Small intestine (tissue), 7 donors: ENCODE results near the gene GART. TPM values are rescaled to one million over a fixed set of nuclear protein-coding genes. Genes with fewer than 3 reads are reported as not detected.

Experiments used
- DNase-seq, 2 donors: peaks; one replicate each; pipeline versions ENCODE4 v3.0.0 to v3.0.0-alpha.2; 2013
- FAIRE-seq: peaks from 2 replicates; lab custom pipeline; 2012; peaks lifted over from hg19 to GRCh38; lab: Jason Lieb, UNC
- H3K27ac ChIP-seq, 3 donors: one replicate each; pipeline ENCODE4 v1.5.1; 2013; ENCODE audit warnings: low read length in 2 of 3, mild to moderate bottlenecking in 2 of 3, control low read depth in 1 of 3, inconsistent platforms in 1 of 3, low read depth in 1 of 3, moderate library complexity in 1 of 3
- H3K27me3 ChIP-seq, 3 donors: one replicate each; pipeline ENCODE4 v1.6.1; 2013; ENCODE audit warnings: low read length in 3 of 3, inconsistent platforms in 1 of 3; ENCODE audit not compliant: control insufficient read depth in 3 of 3, insufficient read depth in 3 of 3
- H3K36me3 ChIP-seq, 3 donors: one replicate each; pipeline ENCODE4 v1.6.1; 2013; ENCODE audit warnings: low read length in 3 of 3, inconsistent platforms in 1 of 3, low read depth in 1 of 3, mild to moderate bottlenecking in 1 of 3, moderate library complexity in 1 of 3; ENCODE audit not compliant: control insufficient read depth in 3 of 3, insufficient read depth in 2 of 3
- H3K4me1 ChIP-seq, 3 donors: one replicate each; pipeline ENCODE4 v1.6.1; 2013; ENCODE audit warnings: low read length in 2 of 3, inconsistent platforms in 1 of 3, low read depth in 1 of 3, mild to moderate bottlenecking in 1 of 3, moderate library complexity in 1 of 3; ENCODE audit not compliant: control insufficient read depth in 3 of 3, insufficient read depth in 2 of 3
- H3K4me3 ChIP-seq, 3 donors: one replicate each; pipeline ENCODE4 v1.5.1; 2013; ENCODE audit warnings: low read length in 3 of 3, control low read depth in 1 of 3, inconsistent platforms in 1 of 3, low read depth in 1 of 3, mild to moderate bottlenecking in 1 of 3, moderate library complexity in 1 of 3
- H3K9me3 ChIP-seq, 2 donors: one replicate each; pipeline ENCODE4 v1.6.1; 2013; ENCODE audit warnings: low read depth in 1 of 2, low read length in 1 of 2; ENCODE audit not compliant: control insufficient read depth in 2 of 2, insufficient read depth in 1 of 2
- WGBS, 3 donors: extraction: QIAGEN DNeasy Blood & Tissue Kit; methylation state at CpG; one replicate each; pipeline ENCODE4 v1.1.7; 2013; 5-methylcytosine and 5-hydroxymethylcytosine counted together
- polyA plus RNA-seq, 4 donors: library from polyadenylated mRNA; stranded (reverse) in 3 of 4; unstranded in 1 of 4; fragments of 200-250 nt in 3 of 4; fragments of 120-200 nt in 1 of 4; gene quantifications; one replicate each; pipeline versions ENCODE4 v1.2.1 to v1.2.3, GENCODE V29; 2013
- donor health status: healthy with polysubstance abuse.
- donor health status: control.
- donor health status: control.
- donor health status: Bipolar disorder and iron deficiency.
- donor health status: healthy.

GART gene
- polyA plus RNA-seq, 4 donors, result 21.9 to 54.8 (median 29.5) TPM

GRCh38 chr21:33458861-33459260, 83.1 kb downstream of the GART start:
- Histone ChIP-seq H3K27me3 (no peaks in the 10 kb centered on the region), H3K27ac (no peak overlapping the region), H3K4me3 (no peak overlapping the region), H3K9me3 (no peaks in the 10 kb centered on the region), H3K36me3 (peaks cover 0 to 25% (median 5%) of the 10 kb centered on the region in 3 donors), H3K4me1 (peaks cover 0 to 15% (median 0%) of the 10 kb centered on the region in 3 donors)
- FAIRE-seq (no peak), DNase-seq (no peak)
- WGBS, 3 donors, result 95 to 100% (median 97%) methylated on average over 3 of the region's 3 CpGs

DNA sequence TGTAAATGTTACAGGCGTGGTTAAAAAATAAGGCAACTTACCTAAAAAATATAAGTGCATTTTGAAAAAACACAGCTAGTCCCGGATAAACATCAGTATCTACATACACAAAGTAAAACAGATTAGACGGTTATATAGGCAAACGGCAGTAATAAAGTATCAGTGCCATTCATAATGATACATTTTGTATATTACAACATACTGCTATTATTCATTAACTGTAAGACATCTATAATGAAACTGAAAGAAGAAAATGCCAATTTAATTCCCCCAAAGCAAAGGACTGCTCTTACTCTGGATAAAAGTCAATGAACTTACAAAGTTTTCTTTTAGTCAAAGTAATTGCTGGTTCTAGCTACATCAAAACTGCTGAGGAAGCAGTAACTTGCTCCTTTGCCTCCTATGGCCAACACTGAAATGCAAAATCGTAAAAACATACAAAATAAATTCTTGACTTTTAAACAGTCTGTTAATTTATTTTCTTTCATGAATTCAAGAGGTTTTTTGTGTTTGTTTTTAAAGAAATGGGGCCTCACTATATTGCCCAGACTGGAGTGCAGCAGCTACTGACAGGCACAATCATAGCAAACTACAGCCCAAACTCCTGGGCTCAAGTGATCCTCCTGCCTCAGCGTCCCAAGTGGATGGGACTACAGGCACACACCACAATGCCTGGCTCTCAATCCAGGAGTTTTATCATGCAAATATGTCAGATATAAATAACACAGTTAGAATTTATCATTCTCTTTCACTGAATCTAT, 86.1 kb downstream of the GART start:
- Histone ChIP-seq H3K4me3 (no peak overlapping the region), H3K27me3 (no peaks in the 10 kb centered on the region), H3K27ac (peak overlapping the region; percentile 58 to 70 (median 70)), H3K4me1 (peaks cover 0 to 22% (median 0%) of the 10 kb centered on the region in 3 donors), H3K36me3 (peaks cover 0 to 25% (median 6%) of the 10 kb centered on the region in 3 donors), H3K9me3 (no peaks in the 10 kb centered on the region)
- 36 to 61% (median 46%) methylated on average over 6 of the region's 6 CpGs for WGBS, 3 donors
- peak; percentile 50 to 63 for DNase-seq
- FAIRE-seq, result no peak

Other genes with a start within 250 kb of the GART start
- 10 to 100 TPM in 2 of 4 donors, 1 to 10 TPM in 2; 6.0 to 31.0 (median 17.3) TPM for gene IFNAR1, start 217.1 kb downstream of the GART start, polyA plus RNA-seq
- 100 to 1,000 TPM in 1 of 4 donors, 10 to 100 TPM in 3; 42.8 to 121 (median 68.8) TPM for gene IFNGR2, start 138.7 kb downstream of the GART start, polyA plus RNA-seq
- 10 to 100 TPM; 22.2 to 54.3 (median 50.1) TPM for gene TMEM50B, start 62.1 kb downstream of the GART start, polyA plus RNA-seq
- 1 to 10 TPM; 1.6 to 3.1 (median 2.1) TPM for gene DNAJC28, start 50.4 kb downstream of the GART start, polyA plus RNA-seq
- gene SON, start 921 bp upstream of the GART start, polyA plus RNA-seq, result 100 to 1,000 TPM in 1 of 4 donors, 10 to 100 TPM in 3; 76.1 to 228 (median 88.8) TPM
- 10 to 100 TPM in 3 of 4 donors, 1 to 10 TPM in 1; 8.9 to 24.2 (median 15.2) TPM for gene DONSON, start 46.6 kb upstream of the GART start, polyA plus RNA-seq
- gene CRYZL1, start 99.6 kb upstream of the GART start, polyA plus RNA-seq, result 10 to 100 TPM; 13.5 to 37.1 (median 15.9) TPM
- 10 to 100 TPM; 10.5 to 38.0 (median 21.1) TPM for gene ITSN1, start 100.4 kb upstream of the GART start, polyA plus RNA-seq